Progenitor cell of endocrine pancreas (in vitro differentiated cells): Measurements from ENCODE around the gene LY6G6C. TPM values are rescaled to one million over a fixed set of nuclear protein-coding genes. Genes with fewer than 3 reads are reported as not detected.

Experiments used
- DNase-seq: peaks from one replicate; pipeline ENCODE4 v3.0.0; 2021; ENCODE audit warnings: low spot score; ENCODE audit not compliant: unreplicated experiment
- H3K27ac Mint-ChIP-seq: 2 replicates; pipeline ENCODE4 v1.8.0; 2021; ENCODE audit warnings: mild to moderate bottlenecking, moderate library complexity, mixed read lengths
- H3K27me3 Mint-ChIP-seq: 2 replicates; pipeline ENCODE4 v1.8.0; 2021; ENCODE audit warnings: mixed read lengths
- H3K36me3 Mint-ChIP-seq: 2 replicates; pipeline ENCODE4 v1.8.0; 2022; ENCODE audit warnings: mixed read lengths; ENCODE audit not compliant: insufficient read depth
- H3K4me1 Mint-ChIP-seq: 2 replicates; pipeline ENCODE4 v1.8.0; 2021; ENCODE audit warnings: low read depth, mixed read lengths
- H3K4me3 Mint-ChIP-seq: 2 replicates; pipeline ENCODE4 v1.8.0; 2021; ENCODE audit warnings: low read depth, mild to moderate bottlenecking, moderate library complexity, mixed read lengths
- H3K9me3 Mint-ChIP-seq: 2 replicates; pipeline ENCODE4 v1.8.0; 2021; ENCODE audit warnings: low read depth, mixed read lengths
- CTCF ChIP-seq: fragments of 200-600 bp; sonication (generic); IDR thresholded peaks from one replicate; pipeline ENCODE4 v1.5.0; 2021; ENCODE audit warnings: antibody characterized with exemption, mild to moderate bottlenecking; ENCODE audit not compliant: unreplicated experiment
- total RNA-seq: library from RNA; stranded (reverse); gene quantifications from 2 replicates; pipeline ENCODE4 v1.2.1, GENCODE V29; 2021

LY6G6C gene
- total RNA-seq, 1 donor from 2014 or later = 0.60 TPM

- Mint-ChIP-seq H3K36me3 (peaks cover 2% of the 10 kb centered on the region), H3K27ac (peak overlapping the region; percentile 98), H3K27me3 (no peaks in the 10 kb centered on the region), H3K4me1 (peaks cover 37% of the 10 kb centered on the region), H3K4me3 (peak overlapping the region; percentile 83), H3K9me3 (no peaks in the 10 kb centered on the region)
- DNase-seq = no peak
- no peak for TF ChIP-seq CTCF
Observed at GRCh38 chr6:31740397-31741223, 19.1 kb upstream of the LY6G6C start.

DNA sequence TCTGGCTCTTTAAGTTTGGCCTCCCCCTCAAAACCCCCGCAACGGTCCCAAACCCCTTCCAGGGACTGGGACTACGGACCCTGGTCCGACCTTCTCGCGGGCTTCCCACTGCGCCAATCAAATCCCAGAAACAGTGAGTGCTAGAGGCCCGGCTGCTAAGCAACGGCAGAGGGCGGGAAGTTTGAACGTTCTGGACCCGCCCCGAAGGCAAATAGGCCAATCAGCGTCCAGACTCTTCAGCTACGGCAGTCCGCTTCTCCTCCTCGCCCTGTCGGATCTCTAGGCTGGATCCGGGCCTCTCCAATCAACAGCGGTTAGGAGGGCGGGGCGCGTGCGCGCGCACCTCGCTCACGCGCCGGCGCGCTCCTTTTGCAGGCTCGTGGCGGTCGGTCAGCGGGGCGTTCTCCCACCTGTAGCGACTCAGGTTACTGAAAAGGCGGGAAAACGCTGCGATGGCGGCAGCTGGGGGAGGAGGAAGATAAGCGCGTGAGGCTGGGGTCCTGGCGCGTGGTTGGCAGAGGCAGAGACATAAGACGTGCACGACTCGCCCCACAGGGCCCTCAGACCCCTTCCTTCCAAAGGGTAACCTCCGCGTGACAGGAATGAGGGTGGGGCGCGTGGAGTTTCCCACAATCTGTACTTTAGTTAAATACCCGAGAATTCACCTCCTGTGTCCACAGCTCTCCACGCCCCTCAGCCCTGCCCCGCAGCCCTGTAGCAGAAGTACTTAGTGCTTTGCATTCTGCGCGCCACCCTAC is 18.3 kb upstream of the LY6G6C start, which contains the start of gene MSH5:
Gene MSH5, plus strand, starts transcription at position 367 of the 758 bp plus-strand sequence. CDS start 462 bp downstream, outside the sequence.
- H3K36me3 Mint-ChIP-seq = peaks cover 2% of the 10 kb centered on the region
- TF ChIP-seq CTCF = no peak

DNA sequence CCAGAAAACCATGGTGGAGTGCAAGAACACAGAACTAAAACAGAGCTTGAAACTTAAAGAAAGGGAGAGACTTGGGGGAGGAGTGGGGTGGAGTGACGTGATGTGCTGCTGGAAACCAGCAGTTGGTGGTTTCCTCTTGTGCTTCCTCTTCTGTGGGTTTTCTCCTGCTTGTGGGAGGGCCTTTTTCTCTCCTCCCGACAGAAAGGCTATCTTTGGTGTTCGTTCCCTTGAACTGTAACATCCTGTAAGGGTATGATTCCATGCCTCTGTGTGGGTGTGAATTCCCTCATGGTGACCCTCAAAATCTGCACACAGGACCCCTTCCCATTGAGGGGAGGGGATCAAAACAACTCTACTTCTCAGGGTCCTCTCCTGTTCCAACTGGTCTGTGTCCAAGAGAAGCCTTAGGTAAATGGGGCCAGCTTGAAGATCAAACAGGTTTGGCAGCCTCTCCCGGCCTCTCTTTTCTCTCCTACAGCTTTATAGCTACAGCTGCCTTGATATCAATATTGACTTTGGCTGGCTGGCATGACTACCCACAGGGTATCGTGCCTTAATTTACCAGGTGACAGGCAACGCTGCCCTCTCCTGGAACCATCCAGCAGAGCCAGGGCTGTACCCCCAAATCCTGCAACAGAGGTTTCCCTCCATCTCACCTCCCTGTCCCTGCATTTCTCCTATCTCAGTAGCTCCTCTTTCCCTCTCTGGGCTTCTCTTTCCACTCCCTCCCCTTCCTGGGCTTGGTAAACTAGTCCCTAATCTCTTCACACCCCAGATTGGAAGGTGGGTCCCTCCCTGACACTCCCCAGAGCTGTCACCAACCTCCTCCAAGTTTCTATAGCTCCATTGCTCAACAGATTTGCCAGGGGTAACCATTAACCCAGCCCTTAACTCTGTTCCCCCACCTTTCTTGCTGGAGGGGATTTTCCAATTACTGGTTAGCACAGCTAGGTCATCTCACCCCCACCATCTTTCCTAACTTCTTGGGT is 16.7 kb upstream of the LY6G6C start:
- H3K27me3 Mint-ChIP-seq = no peaks in the 10 kb centered on the region
- H3K4me3 Mint-ChIP-seq = peak overlapping the region; percentile 99
- DNase-seq = no peak
- peak overlapping the region; percentile 98 for H3K27ac Mint-ChIP-seq
- no peaks in the 10 kb centered on the region for H3K9me3 Mint-ChIP-seq
- H3K36me3 Mint-ChIP-seq = peaks cover 8% of the 10 kb centered on the region
- peaks cover 47% of the 10 kb centered on the region for H3K4me1 Mint-ChIP-seq
- no peak for TF ChIP-seq CTCF

More for the DNA sequence above, 18.3 kb upstream of the LY6G6C start, which contains the start of gene MSH5:
- H3K4me1 Mint-ChIP-seq = peaks cover 39% of the 10 kb centered on the region
- peak within 1 kb of the TSS; percentile 99 for H3K4me3 Mint-ChIP-seq
- H3K27me3 Mint-ChIP-seq = no peaks in the 10 kb centered on the region
- peak within 1 kb of the TSS; percentile 98 for H3K27ac Mint-ChIP-seq
- peak; percentile 94 for DNase-seq
- H3K9me3 Mint-ChIP-seq = no peaks in the 10 kb centered on the region

DNA sequence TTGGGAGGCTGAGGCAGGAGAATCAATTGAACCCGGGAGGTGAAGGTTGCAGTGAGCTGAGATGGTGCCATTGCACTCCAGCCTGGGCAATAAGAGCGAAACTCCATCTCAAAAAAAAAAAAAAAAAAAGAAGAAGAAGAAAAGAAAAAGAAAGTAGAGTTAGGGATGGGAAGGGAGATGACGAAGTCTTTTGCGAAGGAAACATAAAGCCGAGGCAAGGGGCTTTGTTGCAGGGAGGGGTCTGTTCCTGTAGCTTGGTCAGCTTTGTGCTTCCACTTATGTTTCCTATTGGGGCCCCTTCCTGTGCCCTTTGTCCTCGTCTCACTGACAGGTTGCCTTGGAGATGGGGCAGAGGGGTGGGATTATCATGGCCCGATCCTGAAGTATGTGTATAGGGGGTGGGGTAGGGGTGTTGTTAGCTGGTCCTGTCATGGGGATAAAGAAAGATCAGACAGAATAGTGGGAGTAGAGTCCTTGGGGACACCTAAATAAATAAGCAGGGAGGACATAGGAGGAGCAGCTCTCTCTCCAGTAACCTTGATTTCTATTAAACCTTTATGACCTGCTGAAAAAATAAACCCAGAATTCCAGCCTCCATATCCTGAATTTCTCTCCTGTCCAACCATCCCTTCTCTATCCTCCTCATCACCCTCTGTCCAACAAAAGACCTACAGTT is 15.9 kb upstream of the LY6G6C start:
- peaks cover 49% of the 10 kb centered on the region for H3K4me1 Mint-ChIP-seq
- no peak for TF ChIP-seq CTCF
- peak overlapping the region; percentile 99 for H3K4me3 Mint-ChIP-seq
- H3K36me3 Mint-ChIP-seq = peaks cover 10% of the 10 kb centered on the region
- peak overlapping the region; percentile 98 for H3K27ac Mint-ChIP-seq
- no peaks in the 10 kb centered on the region for H3K9me3 Mint-ChIP-seq
- no peak for DNase-seq
- no peaks in the 10 kb centered on the region for H3K27me3 Mint-ChIP-seq
